Jurkat, Clone E6-1 (cell line): ENCODE measurements around the gene ANKRD44.
"Not testable (repeated sequence)": the region's sequence is repeated elsewhere in the genome, so short reads cannot be mapped to it uniquely, and the experiment has no call there.

Experiments used
- DNase-seq: peaks from one replicate; pipeline ENCODE4 v3.0.0-alpha.2; 2011; ENCODE audit warnings: low read depth, low spot score
- H3K4me3 ChIP-seq: 2 replicates; pipeline ENCODE4 v1.5.1; 2011; ENCODE audit warnings: mild to moderate bottlenecking, low read length, control low read depth, moderate library complexity

Gene ANKRD44

DNA sequence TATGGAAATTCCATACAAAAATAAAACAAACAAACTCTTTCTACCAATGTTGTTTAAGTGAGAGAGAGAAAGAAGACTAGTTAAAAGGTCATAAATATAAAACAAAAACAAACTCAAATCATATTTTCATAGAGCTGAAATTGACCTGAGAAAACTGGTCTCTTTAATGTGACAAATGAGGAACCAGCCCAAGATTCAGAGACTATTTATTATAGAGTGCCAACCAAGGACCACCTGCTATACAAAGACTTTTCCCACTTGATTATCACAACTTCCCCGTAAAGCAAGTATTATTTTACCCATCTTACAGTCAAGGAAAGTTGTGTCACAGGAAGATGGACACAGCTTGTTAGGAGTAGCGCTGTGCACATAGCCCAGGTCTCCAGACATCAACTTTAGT, 13.3 kb downstream of the ANKRD44 start:
- no peak overlapping the region for H3K4me3 ChIP-seq
- no peak for DNase-seq

DNA sequence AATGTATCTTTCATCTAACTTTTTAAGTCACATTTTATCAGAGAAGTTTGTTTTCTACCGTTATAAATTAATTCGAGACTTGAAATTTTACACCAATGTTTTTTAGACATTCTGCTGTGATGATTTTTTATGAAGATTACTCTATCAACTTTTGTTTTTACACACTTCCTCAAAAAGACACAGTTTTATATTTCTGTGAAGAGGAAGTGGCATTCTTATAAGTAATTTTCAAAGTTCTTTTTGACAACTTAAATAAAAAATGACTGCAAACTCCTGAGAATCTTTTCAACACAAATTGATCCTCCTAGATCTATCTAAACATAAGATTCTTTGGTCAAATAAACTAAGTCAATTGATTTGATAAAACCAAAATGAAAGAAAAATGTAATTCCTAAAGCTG, 13.7 kb downstream of the ANKRD44 start:
- no peak for DNase-seq
- no peak overlapping the region for H3K4me3 ChIP-seq

DNA sequence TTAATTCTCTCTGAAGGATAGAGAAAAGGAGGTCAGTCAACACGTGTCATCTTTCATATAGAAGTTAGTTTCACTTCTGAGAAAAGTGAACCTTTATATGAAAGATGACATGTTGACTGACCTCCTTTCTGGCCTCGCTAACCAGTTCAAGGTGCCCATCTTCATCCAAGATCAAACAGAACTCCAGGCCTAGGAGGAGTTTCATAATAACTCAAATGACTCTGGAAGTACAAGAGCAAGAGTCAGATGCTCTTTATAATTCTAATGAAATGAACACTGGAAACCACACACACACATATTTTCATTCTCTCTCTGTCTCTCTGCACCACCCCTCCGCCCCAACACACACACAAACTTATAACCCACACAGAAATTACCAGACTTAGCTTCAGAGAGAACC, 16.3 kb downstream of the ANKRD44 start:
- H3K4me3 ChIP-seq = no peak overlapping the region
- no peak for DNase-seq

DNA sequence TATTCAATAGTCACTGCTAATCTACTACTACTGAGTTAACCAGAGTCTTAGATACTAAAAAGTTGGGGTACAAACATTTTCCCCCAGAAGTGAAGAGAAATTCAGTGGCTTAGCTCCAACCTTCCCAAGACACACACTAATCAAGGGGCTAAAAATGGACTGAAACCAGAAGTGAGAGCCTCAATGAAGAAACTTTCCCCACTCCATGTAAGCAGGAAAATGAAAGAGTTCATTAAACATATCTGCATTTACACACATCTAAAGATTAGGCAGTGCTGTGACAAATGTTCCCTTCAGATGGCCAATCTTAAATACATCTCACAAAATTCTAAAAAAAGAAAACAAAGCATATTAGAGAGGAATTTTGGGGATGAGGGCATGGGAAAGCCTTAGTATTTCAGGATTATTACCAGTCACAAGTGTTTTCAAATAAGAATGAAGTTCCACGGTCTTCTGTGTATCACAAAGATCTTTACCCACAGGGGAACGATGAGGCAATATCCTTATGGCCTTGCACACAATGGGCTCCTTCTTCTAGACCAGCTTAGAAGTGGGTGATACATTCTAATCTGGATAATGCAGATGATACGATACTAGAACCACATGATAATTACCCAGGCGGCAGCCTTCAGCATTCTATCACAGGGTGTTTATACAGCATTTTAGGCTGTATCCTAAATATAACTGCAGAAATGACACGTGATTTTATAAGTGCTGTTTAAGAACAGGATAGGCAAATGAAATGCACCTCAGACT, 17.1 kb downstream of the ANKRD44 start:
- no peak overlapping the region for H3K4me3 ChIP-seq

DNA sequence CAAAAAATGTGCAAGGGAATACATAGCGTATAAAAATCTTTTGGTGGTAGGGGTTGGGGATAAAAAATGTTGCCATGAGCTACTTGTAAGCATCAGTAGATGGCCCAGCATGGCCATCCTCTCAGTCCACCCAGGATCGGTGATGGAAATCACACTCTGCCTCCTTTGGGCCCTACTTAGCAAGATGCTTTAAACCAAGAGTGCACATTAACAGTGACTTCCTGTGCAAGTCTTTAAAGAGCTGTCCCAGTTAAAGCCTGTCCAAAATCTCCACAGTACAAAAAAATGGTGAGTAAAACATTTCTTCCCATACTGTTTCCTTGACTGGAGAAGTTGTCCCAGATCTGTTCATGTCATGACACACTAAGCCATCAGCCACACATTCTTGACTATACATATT, 18.0 kb downstream of the ANKRD44 start:
- no peak for DNase-seq
- no peak overlapping the region for H3K4me3 ChIP-seq

More for the DNA sequence above, 17.1 kb downstream of the ANKRD44 start:
- no peak for DNase-seq

DNA sequence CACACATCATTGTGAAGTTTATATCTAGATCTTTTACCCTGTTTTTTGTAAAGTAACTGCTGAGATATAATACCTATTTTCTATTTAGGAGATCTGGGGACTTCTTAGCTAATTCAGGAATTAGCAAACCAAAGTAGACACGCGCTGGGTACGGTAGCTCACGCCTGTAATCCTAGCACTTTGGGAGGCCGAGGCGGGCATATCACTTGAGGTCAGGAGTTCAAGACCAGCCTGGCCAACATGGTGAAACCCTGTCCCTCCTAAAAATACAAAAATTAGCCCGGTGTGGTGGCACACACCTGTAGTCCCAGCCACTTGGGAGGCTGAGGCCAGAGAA, 23.0 kb downstream of the ANKRD44 start:
- not testable (repeated sequence) for H3K4me3 ChIP-seq, DNase-seq

DNA sequence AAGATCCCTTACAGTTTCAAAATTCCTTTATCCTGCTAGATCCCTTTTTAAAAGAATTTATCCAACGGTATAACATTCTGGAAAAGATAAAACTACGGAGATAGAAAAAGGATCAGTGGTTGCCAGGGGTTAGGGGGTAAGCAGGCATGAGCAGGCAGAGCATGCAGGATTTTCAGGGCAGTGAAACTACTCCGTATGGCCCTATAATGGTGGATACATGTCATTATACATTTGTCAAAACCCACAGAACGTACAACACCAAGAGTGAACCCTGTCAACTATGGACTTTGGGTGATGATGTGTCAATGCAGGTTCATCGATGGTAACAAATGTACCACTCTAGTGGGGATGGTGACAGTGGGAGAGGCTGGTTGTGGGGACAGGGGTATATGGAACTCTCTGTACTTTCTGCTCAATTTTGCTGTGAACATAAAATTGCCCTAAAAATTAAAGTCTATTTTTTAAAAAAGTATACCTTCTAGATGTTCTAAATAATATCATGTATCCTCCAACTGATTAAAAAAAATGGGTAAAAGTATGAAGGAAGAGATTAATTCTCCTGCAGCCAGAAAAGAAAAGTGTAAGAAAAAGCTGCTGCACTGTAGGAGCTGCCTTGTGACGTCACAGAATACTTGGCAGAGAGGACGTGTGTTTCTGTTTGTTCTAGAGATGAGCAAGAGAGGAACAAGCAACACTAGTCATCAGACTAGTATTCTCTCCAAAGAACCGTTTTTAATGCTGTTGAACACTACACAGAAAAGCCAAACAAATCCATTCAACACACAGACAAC, 23.6 kb downstream of the ANKRD44 start:
- DNase-seq = no peak
- H3K4me3 ChIP-seq = no peak overlapping the region

DNA sequence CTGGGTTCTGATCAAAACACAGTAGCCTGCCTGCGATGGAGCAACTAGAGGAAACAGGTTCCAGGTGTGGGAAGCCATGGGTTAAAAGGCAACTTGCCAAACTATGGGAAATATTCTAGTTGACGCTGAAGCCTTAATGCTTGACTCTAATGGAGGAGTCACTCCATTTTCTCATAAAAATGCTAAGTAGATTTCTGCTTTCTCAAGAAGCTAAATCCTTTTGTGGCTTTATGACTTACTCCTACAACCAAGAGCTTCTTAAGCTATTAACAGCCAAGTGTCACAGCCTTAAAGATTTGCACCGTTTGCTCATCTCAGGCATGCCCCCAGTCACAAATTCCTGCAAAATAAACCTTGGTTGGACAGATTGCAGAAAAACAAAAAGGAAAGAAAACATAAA, 25.2 kb downstream of the ANKRD44 start:
- H3K4me3 ChIP-seq = no peak overlapping the region
- no peak for DNase-seq

DNA sequence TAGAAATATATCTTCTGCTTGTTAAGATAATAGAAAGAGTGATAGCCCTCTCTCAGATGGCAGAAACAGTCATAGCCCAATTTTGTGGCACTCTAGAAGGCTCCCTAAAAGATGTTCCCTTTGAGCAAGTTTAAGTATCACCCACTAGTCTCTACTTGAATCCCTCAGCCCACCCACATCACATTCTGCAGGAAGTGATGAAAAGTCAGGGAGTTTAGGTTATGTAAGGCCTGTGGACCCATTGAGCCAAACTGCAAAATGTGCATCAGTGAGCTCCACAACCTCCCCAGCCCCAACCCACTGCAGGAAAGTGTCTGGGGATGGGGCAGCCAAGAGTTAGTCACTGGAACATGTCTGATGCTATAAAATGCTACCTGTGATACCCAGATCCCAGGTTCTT, 25.6 kb downstream of the ANKRD44 start:
- H3K4me3 ChIP-seq = no peak overlapping the region
- no peak for DNase-seq

DNA sequence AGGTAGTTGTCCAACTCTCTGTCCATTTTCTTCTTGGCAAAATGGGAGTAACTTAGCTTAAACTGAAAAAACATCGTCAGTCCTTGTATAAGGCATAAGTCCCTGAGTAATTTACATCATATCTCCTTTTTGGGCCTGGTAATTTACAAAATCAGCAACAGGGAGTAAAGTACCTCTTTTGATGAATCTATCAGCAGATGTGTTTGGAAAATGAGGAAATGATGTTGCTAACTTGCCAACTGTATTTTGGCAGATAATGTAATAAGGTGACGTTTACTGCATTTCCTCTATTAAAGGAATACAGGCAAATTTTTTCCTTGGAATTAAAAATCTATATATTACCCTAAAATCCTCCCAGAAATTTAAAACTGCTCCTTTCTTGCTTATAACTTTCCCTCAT, 29.2 kb downstream of the ANKRD44 start:
- no peak for DNase-seq
- H3K4me3 ChIP-seq = no peak overlapping the region

DNA sequence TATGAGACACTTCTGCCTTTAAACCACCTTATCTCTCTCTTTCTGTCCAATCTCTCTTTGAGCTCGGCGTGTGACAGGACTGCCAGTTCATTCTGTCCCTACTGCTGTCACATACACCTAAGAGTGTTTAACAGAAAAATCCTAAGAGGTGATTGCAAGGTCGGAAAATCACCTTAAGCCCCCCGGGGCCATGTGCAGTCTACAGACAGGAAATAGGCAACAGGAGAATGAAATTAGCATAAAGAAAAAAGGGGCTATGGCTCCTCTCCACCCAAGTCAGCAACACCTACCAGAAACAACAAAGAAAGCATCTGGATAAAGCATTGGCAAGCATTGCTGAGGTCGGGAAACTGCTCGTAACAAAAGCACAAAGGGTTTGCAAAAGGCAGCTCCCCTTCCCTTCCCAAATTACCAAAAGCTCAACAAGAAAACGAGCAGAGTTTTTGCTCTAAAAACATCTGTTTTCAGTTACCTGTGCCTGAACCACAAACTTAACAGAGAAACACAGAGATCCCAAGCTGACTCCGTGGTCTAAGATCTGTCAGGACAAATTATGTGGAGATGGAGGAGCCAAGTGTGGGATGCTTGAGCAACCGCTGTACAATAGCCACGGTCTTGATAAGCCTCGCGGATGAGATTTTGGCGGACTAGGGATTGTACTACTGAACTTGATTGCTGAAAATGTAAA, 30.4 kb downstream of the ANKRD44 start:
- DNase-seq = no peak
- H3K4me3 ChIP-seq = no peak overlapping the region

DNA sequence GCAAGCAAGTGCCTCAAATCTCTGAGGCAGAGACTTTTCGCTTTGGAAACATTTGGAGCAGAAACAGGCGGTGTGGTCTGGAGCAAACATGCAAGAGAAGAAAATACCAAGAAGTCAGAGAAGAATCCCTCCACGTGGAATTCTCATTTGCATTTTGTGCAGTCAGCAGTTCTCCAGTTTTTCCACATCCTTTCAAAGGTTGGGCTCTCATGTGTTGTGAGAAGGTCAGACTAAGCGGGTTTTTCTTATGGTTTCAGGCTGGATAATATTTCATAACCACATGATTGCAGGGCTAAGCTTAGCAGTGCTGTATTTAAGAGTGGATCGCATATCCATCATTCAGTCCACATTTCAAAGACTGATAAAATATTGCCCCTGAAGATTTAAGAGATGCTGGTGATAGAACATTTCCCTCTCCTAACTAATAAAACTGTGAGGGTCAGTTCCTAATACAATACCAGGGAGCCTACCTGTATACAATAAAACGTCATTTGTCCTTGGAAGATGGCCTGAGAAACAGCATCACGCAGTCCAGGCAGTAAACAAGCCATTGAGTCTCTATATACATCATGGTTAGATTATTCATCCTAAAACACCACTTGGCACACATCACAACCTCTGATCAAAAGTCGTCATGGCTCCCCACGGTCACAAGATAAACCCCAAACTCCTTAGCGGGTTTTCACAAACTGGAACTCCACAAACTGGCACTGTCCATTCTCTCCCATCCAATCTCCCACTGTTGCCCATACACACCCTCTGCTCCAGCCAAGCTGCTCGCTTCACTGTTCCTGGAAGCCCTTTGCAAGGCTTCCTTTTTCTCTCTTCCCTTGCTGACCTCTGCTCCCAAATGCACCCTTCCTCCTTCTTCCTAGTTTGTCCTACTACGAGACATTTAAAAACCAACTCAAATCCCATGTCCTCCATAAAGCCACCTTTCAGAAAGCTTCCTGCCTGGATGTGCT, 31.5 kb downstream of the ANKRD44 start:
- DNase-seq = no peak
- H3K4me3 ChIP-seq = no peak overlapping the region

DNA sequence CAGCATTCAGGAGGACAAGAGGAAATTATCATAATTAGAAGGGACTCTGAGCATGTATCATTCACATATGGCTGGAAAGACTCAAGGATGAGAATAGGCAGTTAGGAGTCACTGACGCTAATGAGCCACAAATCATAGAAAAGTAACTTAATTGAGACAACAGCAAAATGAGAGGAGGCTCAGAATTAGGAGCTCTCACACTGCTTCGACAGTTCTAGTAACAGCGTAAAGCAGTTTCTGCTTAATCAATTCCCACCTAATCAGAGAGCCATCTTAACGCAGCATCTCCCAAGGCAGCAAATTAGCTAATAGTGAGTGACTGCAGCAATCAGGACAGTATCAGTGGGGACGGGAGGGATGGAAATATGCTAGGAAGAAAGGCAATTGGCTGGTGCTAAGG, 32.8 kb downstream of the ANKRD44 start:
- H3K4me3 ChIP-seq = no peak overlapping the region
- DNase-seq = no peak

DNA sequence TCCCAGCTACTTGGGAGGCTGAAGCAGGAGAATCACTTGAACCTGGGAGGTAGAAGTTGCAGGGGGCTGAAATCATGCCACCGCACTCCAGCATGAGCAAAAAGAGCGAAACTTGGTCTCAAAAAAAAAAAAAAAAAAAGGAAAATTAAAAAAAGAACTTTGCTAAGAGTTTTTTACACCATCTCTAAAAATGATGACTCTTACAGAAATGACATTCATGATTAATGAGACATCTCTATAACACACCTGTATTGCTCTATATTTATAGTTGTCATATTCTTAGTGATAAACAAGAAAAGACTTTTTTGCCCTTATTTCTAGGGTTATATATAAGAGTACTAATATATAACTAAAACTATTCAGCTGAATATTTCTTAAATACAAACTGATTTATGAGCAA, 34.4 kb downstream of the ANKRD44 start:
- H3K4me3 ChIP-seq = no peak overlapping the region
- no peak for DNase-seq

DNA sequence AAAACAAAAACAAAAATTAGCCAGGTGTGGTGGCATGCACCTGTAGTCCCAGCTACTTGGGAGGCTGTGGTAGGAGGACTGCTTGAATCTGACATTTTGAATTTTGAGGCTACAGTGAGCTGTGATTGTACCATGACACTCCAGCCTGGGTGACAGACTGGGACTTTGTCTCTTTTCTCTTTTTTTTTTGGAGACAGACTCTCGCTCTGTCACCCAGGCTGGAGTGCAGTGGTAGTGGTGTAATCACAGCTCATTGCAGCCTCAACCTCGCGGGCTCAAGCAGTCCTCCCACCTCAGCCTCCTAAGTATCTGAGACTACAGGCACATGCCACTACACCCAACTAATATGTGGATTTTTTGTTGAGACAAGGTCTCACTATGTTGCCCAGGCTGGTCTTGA, 35.6 kb downstream of the ANKRD44 start:
- no peak for DNase-seq
- no peak overlapping the region for H3K4me3 ChIP-seq

DNA sequence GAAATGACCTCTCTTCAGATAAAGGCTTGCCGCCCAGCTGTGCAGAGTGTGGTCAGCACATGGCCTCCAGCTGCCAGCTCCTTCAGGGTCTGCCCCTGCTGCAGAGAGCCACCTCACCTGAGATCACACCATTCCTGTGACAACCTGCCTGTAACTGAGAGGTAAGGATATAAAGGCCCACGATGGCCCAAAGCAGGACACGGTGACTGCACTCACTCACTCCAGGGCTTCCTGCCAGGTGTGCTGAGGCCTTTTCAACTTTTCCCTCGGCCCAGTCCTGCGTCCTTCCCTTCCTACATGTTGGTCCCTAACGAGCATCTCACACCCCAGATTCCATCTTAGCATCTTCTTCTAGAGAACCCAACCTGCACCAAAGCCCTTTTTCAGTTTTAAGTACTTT, 36.2 kb downstream of the ANKRD44 start:
- no peak overlapping the region for H3K4me3 ChIP-seq
- no peak for DNase-seq

DNA sequence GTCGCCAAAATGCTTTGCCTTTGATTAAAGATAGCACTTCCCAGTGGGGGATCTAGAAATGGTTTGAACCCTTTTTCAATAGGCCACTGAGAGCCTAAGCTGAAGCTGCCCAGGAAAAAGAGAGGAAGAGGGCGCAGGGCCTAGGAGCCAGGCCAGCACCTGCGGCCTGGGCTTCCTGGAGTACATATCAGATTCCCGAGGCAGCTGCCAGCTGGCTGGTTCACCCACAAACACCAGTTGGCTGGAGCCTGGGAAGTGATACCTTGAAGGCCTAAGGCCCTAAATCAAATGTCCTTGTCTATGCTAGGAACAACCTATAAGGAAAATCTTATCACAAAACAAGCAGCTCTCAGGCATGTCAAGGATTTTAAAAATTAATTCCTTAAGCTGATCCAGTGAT, 37.1 kb downstream of the ANKRD44 start:
- DNase-seq = no peak
- H3K4me3 ChIP-seq = no peak overlapping the region

DNA sequence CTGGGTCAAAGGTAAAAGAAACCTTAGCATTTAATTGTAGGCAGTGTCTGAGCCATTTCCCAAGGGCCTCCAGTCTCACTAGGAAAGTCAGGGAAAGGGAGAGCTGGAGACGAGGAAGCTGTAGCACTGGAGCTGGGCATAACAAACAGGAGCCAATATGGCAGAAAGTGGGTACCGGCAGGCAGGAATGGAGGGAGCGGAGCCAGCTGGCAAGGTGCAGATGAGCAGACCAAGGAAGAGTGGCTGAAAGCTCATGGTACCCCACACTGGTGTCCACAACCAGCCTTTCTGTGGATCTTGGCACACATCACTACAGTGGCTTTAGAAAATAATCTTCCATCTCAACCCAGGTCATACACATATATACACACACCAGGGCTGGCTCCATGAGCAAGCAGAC, 40.0 kb downstream of the ANKRD44 start:
- no peak for DNase-seq
- H3K4me3 ChIP-seq = no peak overlapping the region

DNA sequence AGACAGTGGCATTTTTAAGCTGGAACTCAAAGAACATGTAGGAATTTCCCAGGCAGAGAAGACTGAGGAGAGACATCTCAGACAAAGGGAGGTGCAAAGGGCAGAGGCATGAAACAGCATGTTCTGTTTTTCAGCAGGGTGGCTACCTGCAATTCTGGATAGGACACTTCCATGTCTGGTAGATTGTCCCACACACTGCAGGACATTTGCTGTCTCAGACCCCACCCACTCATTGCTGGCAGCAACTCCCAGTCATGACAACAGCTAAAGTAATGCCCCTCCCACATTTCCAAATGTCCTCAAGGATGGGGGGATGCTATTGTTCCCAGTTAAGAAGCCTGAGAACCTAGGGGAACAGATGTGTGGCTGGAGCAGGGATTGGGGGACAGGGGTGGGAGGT, 40.8 kb downstream of the ANKRD44 start:
- DNase-seq = no peak
- no peak overlapping the region for H3K4me3 ChIP-seq
